Transverse colon (tissue), 4 donors: ENCODE results near the gene PRKG1. TPM values are rescaled to one million over a fixed set of nuclear protein-coding genes. Genes with fewer than 3 reads are reported as not detected.

Experiments
- DNase-seq: peaks from one replicate; pipeline ENCODE4 v3.0.0-alpha.2; 2019
- H3K27ac ChIP-seq, 4 donors: fragments of 200-600 bp; sonication (generic); 2 replicates each; pipeline ENCODE4 v1.5.1; 2016 to 2018; ENCODE audit warnings: inconsistent platforms in 4 of 4
- H3K27me3 ChIP-seq: fragments of 200-600 bp; sonication (generic); 2 replicates; pipeline ENCODE4 v1.5.1; 2017; ENCODE audit warnings: inconsistent platforms
- H3K36me3 ChIP-seq, 4 donors: fragments of 200-600 bp; sonication (generic); 2 replicates each; pipeline ENCODE4 v1.5.1; 2017 to 2019; ENCODE audit warnings: inconsistent platforms in 4 of 4
- H3K4me1 ChIP-seq, 4 donors: fragments of 200-600 bp; sonication (generic); 2 replicates each; pipeline ENCODE4 v1.5.1; 2017 to 2020; ENCODE audit warnings: inconsistent platforms in 4 of 4
- H3K4me3 ChIP-seq, 4 donors: fragments of 200-600 bp; sonication (generic); 1 replicate in 1 of 4; 2 replicates in 3 of 4; pipeline versions ENCODE4 v1.5.1 to v1.6.1; 2017 to 2019; ENCODE audit warnings: inconsistent platforms in 4 of 4
- H3K9me3 ChIP-seq, 2 donors: fragments of 200-600 bp; sonication (generic); 2 replicates each; pipeline ENCODE4 v1.5.1; 2017 to 2019; ENCODE audit warnings: inconsistent platforms in 2 of 2
- CTCF ChIP-seq, 5 experiments: fragments of 200-600 bp in 3 of 5; fragments of 450-650 bp in 2 of 5; sonication (generic) in 3 of 5; IDR thresholded peaks; 1 replicate in 2 of 5; 2 replicates in 3 of 5; pipeline ENCODE4 v1.5.1; 2016 to 2017; ENCODE audit warnings: antibody characterized with exemption in 5 of 5, inconsistent platforms in 3 of 5, mild to moderate bottlenecking in 2 of 5, moderate library complexity in 1 of 5
- EP300 ChIP-seq: sonication (generic); formaldehyde crosslinking; IDR thresholded peaks from one replicate; pipeline ENCODE4 v1.6.1; 2017; ENCODE audit warnings: antibody characterized with exemption, low read depth
- POLR2A ChIP-seq: fragments of 450-650 bp; IDR thresholded peaks from one replicate; pipeline ENCODE4 v1.6.1; 2016; ENCODE audit warnings: antibody characterized with exemption, mild to moderate bottlenecking, moderate library complexity
- POLR2AphosphoS5 ChIP-seq, 3 donors: sonication (generic); formaldehyde crosslinking; IDR thresholded peaks; one replicate each; pipeline ENCODE4 v1.6.1; 2016; ENCODE audit warnings: antibody characterized with exemption in 3 of 3
- WGBS, 2 donors: methylation state at CpG; one replicate each; pipeline ENCODE4 v1.1.5; 2018; ENCODE audit warnings: low coverage in 1 of 2; 5-methylcytosine and 5-hydroxymethylcytosine counted together
- in situ Hi-C, 4 donors: fragments of 200-750 bp; cut with MboI; loops; one replicate each; pipeline versions ENCODE4 v1.15.0 to v1.15.1; 2017; ENCODE audit warnings: low sequenced_read_pairs in 3 of 4, low pct_ligation_motif_present in 1 of 4, low pct_unique_long_range_greater_than_20kb in 1 of 4
- intact Hi-C: fragments of 100-400 bp; cut with DNase I; formaldehyde crosslinking; loops from one replicate; pipeline ENCODE4 v1.15.1; 2023; ENCODE audit warnings: low total_unique reads
- total RNA-seq, 4 donors: library from RNA; depleted of rRNA; stranded (reverse); fragments of >200 nt; gene quantifications; one replicate each; pipeline ENCODE4 v1.1.0, GENCODE V29; 2016

Gene PRKG1
- total RNA-seq, 4 donors from 2014 or later: 17.6 to 30.6 (median 26.9) TPM

DNA sequence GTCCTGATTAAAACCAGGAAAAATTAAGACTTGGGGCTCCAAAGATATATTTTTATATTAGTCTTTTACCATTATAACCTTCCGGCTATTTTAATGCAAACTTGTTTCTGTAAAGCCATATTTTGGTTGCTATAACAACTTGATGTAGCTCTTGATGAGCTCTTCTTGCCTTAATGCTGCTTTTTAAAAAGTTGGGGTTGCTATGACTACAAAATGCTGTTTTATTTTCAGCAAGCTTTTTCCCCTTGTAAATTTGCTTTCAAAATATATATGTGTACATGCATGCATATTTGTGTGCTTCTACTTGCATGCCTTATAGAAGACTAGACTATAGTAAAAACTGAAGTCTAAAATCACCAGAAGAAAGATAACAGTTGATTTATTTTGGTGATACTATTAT is 525.4 kb downstream of the PRKG1 start:
- H3K27ac ChIP-seq: no peak overlapping the region
- no peaks in the 10 kb centered on the region for H3K9me3 ChIP-seq
- H3K27me3 ChIP-seq: no peaks in the 10 kb centered on the region
- in situ Hi-C loops (no loop called here), intact Hi-C loops (loop anchor here (10.0 kb wide), 1 partner anchor 1895 kb away; no protein-coding TSS in a partner anchor)
- H3K36me3 ChIP-seq: no peaks in the 10 kb centered on the region
- H3K4me3 ChIP-seq: no peak overlapping the region
- no peak for TF ChIP-seq EP300
- no peak for TF ChIP-seq POLR2AphosphoS5 (IDR thresholded peaks at IDR 0.05)
- no peak for TF ChIP-seq CTCF (IDR thresholded peaks at IDR 0.05)
- no peak for TF ChIP-seq POLR2A
- DNase-seq: no peak
- H3K4me1 ChIP-seq: no peaks in the 10 kb centered on the region
- 82 to 85% methylated on average over 1 of the region's 1 CpG for WGBS, 2 donors

DNA sequence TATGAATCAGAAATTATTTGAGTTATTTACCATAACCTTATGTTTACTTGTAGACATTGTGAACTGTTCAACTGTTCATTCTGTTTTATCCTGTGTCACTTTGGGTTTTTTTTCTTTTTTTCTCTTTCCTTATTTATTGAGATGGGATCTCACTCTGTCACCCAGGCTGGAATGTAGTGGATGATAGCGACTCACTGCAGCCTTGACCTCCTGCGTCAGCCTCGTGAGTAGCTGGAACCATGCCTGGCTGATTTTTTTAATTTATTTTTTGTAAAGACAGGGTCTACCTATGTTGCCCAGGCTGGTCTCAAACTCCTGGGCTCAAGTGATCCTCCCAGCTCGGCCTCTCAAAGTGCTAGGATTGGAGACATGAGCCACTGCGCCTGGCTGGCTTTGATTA is 528.0 kb downstream of the PRKG1 start:
- intact Hi-C loops: loop anchor here (10.0 kb wide), 1 partner anchor 1898 kb away; no protein-coding TSS in a partner anchor
- Histone ChIP-seq H3K4me1 (no peaks in the 10 kb centered on the region), H3K4me3 (no peak overlapping the region), H3K36me3 (no peaks in the 10 kb centered on the region), H3K27ac (no peak overlapping the region), H3K27me3 (no peaks in the 10 kb centered on the region), H3K9me3 (no peaks in the 10 kb centered on the region)
- TF ChIP-seq POLR2AphosphoS5 (IDR thresholded peaks at IDR 0.05) (no peak), POLR2A (no peak)
- no peak for DNase-seq
- 74 to 86% methylated on average over 5 of the region's 5 CpGs for WGBS, 2 donors
- in situ Hi-C loops: no loop called here

DNA sequence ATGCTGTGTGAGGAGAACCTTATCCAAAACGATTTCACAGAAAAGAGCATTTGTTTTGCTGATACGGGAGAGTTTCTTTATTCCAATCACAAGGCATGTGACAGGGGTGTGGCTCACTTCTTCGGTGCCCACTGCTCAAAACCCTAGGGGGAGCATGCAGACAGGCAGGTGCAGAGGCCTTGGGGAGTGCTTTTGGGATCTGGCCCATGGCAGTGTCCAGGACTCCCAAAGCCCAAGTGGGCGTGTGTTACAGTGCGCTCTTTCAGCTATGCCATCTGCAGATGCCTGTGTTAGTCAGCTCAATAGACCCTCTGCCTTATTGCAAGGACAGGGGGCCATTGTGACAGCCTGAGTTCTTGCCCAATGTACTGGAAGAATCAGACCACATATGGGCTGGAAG is 530.3 kb downstream of the PRKG1 start:
- TF ChIP-seq CTCF (IDR thresholded peaks at IDR 0.05) (no peak), POLR2AphosphoS5 (IDR thresholded peaks at IDR 0.05) (no peak), EP300 (no peak), POLR2A (no peak)
- Histone ChIP-seq H3K4me3 (no peak overlapping the region), H3K27ac (no peak overlapping the region), H3K9me3 (no peaks in the 10 kb centered on the region), H3K4me1 (no peaks in the 10 kb centered on the region), H3K36me3 (no peaks in the 10 kb centered on the region), H3K27me3 (no peaks in the 10 kb centered on the region)
- intact Hi-C loops (loop anchor here (10.0 kb wide), 1 partner anchor 1900 kb away; no protein-coding TSS in a partner anchor), in situ Hi-C loops (no loop called here)
- DNase-seq: no peak
- WGBS, 2 donors: 65 to 80% methylated on average over 2 to 5 of the region's 5 CpGs

DNA sequence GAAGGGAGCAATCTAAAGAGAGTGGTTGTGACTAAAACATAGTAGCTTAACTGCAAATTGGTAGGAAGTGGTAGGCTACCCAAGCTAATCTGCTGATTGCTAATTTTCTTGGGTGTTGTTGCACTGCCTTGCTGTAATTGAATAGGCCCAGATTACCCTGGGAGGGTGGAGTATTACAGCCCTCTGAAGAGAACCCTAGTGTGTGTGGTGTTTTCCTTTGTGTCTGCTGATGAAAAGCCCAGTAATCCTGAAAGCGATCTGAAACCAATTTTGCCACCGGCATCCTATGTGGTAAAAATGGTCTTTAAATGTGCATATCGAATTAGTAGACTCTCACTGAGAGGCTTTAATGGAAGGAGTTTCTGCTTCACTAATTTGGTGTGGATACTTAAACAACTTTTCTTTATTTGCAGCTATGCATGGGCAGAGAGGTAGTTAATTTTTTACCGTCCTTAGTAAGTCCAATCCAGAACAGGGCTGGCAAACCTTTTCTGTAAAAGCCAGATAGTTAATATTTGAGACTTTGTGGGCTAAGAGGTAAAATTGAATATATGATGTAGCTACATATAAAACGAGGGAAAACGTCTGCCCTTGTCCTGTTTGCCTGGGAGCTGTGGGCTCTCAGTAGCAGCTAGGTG is 532.7 kb downstream of the PRKG1 start:
- DNase-seq: no peak
- in situ Hi-C loops (no loop called here), intact Hi-C loops (loop anchor here (10.0 kb wide), 1 partner anchor 1902 kb away; no protein-coding TSS in a partner anchor)
- Histone ChIP-seq H3K36me3 (no peaks in the 10 kb centered on the region), H3K27me3 (no peaks in the 10 kb centered on the region), H3K9me3 (no peaks in the 10 kb centered on the region), H3K27ac (no peak overlapping the region), H3K4me3 (no peak overlapping the region), H3K4me1 (no peaks in the 10 kb centered on the region)
- no peak for TF ChIP-seq CTCF (IDR thresholded peaks at IDR 0.05)
- no peak for TF ChIP-seq POLR2A
- no peak for TF ChIP-seq EP300
- TF ChIP-seq POLR2AphosphoS5 (IDR thresholded peaks at IDR 0.05): no peak
- WGBS, 2 donors: 84 to 99% methylated on average over 6 of the region's 6 CpGs
